Brain microvascular endothelial cell (primary cell): ENCODE data around the gene PWP2.

ENCODE experiments used
- DNase-seq: peaks from one replicate; pipeline ENCODE4 v3.0.0-alpha.2; 2020
- H3K27ac ChIP-seq: fragments of 250-450 bp; sonication (Bioruptor Pico); 2 replicates; pipeline ENCODE4 v1.5.1; 2020; ENCODE audit warnings: mild to moderate bottlenecking, moderate library complexity
- H3K27me3 ChIP-seq: fragments of 250-450 bp; sonication (Bioruptor Pico); replicated peaks from 2 replicates; pipeline ENCODE4 v1.5.1; 2020; ENCODE audit warnings: mild to moderate bottlenecking
- H3K36me3 ChIP-seq: fragments of 250-450 bp; sonication (Bioruptor Pico); replicated peaks from 2 replicates; pipeline ENCODE4 v1.5.1; 2020; ENCODE audit warnings: mild to moderate bottlenecking
- H3K4me3 ChIP-seq: 2 replicates; pipeline ENCODE4 v1.5.1; 2011; ENCODE audit warnings: low read depth, mild to moderate bottlenecking, control low read depth, low read length, moderate library complexity
- CTCF ChIP-seq: IDR thresholded peaks from 2 replicates; pipeline ENCODE4 v1.5.1; 2011; ENCODE audit warnings: low read depth, mild to moderate bottlenecking, moderate library complexity, low read length, control low read depth, inconsistent platforms; ENCODE audit errors: missing control alignments
- in situ Hi-C: cut with HindIII; loops from 2 replicates; pipeline ENCODE4 v1.10.0; 2017; ENCODE audit warnings: low sequenced_read_pairs, low pct_ligation_motif_present

Gene PWP2

GRCh38 chr21:44078411-44078981, 28.7 kb upstream of the PWP2 start:
- H3K36me3 ChIP-seq: peaks cover 39% of the 10 kb centered on the region
- no peak for TF ChIP-seq CTCF
- DNase-seq: no peak
- H3K27me3 ChIP-seq: no peaks in the 10 kb centered on the region
- H3K4me3 ChIP-seq: no peak overlapping the region
- in situ Hi-C loops: no loop called here
- H3K27ac ChIP-seq: no peak overlapping the region

GRCh38 chr21:44079446-44079845, 27.8 kb upstream of the PWP2 start:
- no peak overlapping the region for H3K27ac ChIP-seq
- no peak for TF ChIP-seq CTCF
- H3K4me3 ChIP-seq: no peak overlapping the region
- in situ Hi-C loops: no loop called here
- peaks cover 40% of the 10 kb centered on the region for H3K36me3 ChIP-seq
- no peak for DNase-seq
- H3K27me3 ChIP-seq: no peaks in the 10 kb centered on the region

- in situ Hi-C loops: no loop called here
- DNase-seq: no peak
- Histone ChIP-seq H3K27ac (no peak overlapping the region), H3K27me3 (no peaks in the 10 kb centered on the region), H3K4me3 (no peak overlapping the region), H3K36me3 (peaks cover 42% of the 10 kb centered on the region)
- TF ChIP-seq CTCF: no peak
Observed at GRCh38 chr21:44079846-44080245, 27.4 kb upstream of the PWP2 start.

- no peak overlapping the region for H3K4me3 ChIP-seq
Observed at GRCh38 chr21:44082648-44083440, 24.4 kb upstream of the PWP2 start.

GRCh38 chr21:44083631-44084291, 23.4 kb upstream of the PWP2 start:
- TF ChIP-seq CTCF: no peak
- Histone ChIP-seq H3K36me3 (peaks cover 49% of the 10 kb centered on the region), H3K4me3 (no peak overlapping the region), H3K27ac (no peak overlapping the region), H3K27me3 (no peaks in the 10 kb centered on the region)
- in situ Hi-C loops: no loop called here
- DNase-seq: peak; percentile 9

More at GRCh38 chr21:44082648-44083440, 24.4 kb upstream of the PWP2 start:
- Histone ChIP-seq H3K27ac (no peak overlapping the region), H3K36me3 (peaks cover 45% of the 10 kb centered on the region), H3K27me3 (no peaks in the 10 kb centered on the region)
- TF ChIP-seq CTCF: no peak
- no peak for DNase-seq
- in situ Hi-C loops: no loop called here
